ENCODE data around the gene ANKIB1.
"Not testable (repeated sequence)": the region's sequence is repeated elsewhere in the genome, so short reads cannot be mapped to it uniquely, and the experiment has no call there.

The ANKIB1 gene

DNA sequence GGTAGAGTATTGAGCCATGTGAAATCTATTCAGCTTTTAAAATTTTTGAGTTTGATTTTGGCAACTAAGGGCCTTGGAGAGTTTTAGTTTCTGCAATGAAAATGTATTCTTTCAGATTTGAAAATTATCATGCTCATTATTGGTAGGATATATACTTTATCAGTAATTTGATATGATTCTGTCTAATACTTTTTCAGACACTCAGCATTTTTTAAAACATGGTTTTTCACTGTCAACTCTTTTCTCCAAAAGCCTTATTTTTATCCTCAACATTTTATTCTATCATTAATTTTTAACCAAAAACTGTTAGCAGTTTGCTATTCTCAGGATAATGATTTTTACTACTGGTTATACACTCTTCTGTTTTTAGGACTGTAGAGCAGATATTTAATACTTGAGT, 4.8 kb downstream of the ANKIB1 start:
- Mint-ChIP-seq H3K4me3 (no peak overlapping the region), H3K4me1 (peaks cover 19% of the 10 kb centered on the region), H3K27me3 (no peaks in the 10 kb centered on the region), H3K36me3 (peaks cover 30% of the 10 kb centered on the region), H3K27ac (no peak overlapping the region), H3K9me3 (peaks cover 5% of the 10 kb centered on the region)
- CTCF ChIA-PET: no interaction called here
- DNase-seq: no peak

DNA sequence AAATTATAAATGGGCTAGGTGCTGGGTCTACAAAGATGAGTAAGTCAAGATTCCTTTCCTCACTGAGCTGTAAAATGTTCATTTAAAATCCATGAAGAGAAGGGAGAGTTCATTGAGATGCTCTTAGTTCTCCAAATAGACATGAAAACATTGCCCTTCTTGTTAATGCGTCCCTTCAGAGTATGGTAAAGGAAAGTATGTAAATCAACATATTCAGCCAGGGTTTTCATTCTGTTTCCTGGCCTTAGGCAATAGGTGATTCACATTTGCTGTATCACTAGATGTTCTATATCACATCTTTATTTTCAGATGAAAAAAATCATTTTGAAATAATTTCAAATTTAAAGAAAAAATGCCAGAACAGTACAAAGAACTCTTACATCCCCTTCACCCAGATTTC, 5.4 kb downstream of the ANKIB1 start:
- CTCF ChIA-PET: no interaction called here
- Mint-ChIP-seq H3K36me3 (peaks cover 33% of the 10 kb centered on the region), H3K9me3 (peaks cover 5% of the 10 kb centered on the region), H3K27ac (no peak overlapping the region), H3K4me1 (peaks cover 19% of the 10 kb centered on the region), H3K27me3 (no peaks in the 10 kb centered on the region), H3K4me3 (no peak overlapping the region)
- no peak for DNase-seq

DNA sequence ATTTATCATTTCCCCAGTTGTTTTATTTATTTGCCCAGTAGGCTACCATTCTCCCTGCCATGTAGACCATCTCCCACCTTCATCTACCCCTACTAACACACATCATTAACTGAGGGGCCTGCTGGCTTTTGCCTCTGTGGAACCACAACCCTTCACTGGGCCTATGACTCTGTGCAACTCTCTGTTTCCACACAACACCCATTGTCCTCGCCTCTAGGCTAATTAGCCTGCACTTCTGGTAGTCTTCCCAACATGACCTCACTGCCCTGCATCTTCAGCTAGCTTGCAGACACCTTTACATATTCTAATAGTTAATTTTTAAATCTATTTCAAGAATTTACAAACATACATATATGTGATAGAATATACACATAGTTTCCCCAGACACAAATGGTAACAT, 7.5 kb downstream of the ANKIB1 start:
- H3K4me3 Mint-ChIP-seq: no peak overlapping the region
- peaks cover 4% of the 10 kb centered on the region for H3K4me1 Mint-ChIP-seq
- CTCF ChIA-PET: no interaction called here
- H3K9me3 Mint-ChIP-seq: peaks cover 5% of the 10 kb centered on the region
- no peak for DNase-seq
- peaks cover 27% of the 10 kb centered on the region for H3K36me3 Mint-ChIP-seq
- no peak overlapping the region for H3K27ac Mint-ChIP-seq
- no peaks in the 10 kb centered on the region for H3K27me3 Mint-ChIP-seq

DNA sequence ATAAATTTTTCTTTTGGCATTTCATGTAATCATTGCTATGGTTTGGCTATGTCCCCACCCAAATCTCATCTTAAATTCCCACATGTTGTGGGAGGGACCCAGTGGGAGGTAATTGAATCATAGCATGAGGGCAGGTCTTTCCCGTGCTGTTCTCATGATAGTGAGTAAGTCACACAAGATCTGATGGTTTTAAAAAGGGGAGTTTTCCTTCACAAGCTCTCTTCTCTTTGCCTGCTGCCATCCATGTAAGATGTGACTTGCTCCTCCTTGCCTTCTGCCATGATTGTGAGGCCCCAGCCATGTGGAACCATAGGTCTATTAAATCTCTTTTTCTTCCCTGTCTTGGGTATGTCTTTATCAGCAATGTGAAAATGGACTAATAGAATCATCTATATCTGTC, 9.0 kb downstream of the ANKIB1 start:
- H3K4me1 Mint-ChIP-seq, CTCF ChIA-PET, H3K9me3 Mint-ChIP-seq, H3K27ac Mint-ChIP-seq, DNase-seq, H3K27me3 Mint-ChIP-seq, H3K4me3 Mint-ChIP-seq: not testable (repeated sequence)
- peaks cover 30% of the 10 kb centered on the region for H3K36me3 Mint-ChIP-seq

DNA sequence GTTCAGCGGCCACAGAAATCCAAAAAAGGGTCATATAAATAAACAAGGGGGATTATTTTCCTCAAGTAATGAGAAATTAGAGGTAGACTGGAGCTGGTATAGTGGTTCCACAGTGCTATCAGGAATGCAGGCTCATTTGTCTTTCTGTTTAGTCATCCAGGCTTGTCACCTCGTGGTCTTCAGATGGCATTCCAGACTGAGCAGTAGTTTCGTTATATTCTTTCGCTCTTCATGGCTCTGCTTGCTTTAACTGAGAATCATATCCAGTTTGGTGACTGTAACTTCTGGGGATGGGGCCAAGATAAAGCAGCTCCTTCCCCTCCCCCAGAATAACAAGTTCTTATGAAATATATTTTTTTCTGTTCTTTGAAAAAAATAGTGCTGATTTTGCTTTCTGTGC, 9.5 kb downstream of the ANKIB1 start:
- DNase-seq: no peak
- Mint-ChIP-seq H3K36me3 (peaks cover 35% of the 10 kb centered on the region), H3K9me3 (peaks cover 5% of the 10 kb centered on the region), H3K27ac (no peak overlapping the region), H3K4me3 (no peak overlapping the region), H3K27me3 (no peaks in the 10 kb centered on the region), H3K4me1 (no peaks in the 10 kb centered on the region)
- CTCF ChIA-PET: no interaction called here

DNA sequence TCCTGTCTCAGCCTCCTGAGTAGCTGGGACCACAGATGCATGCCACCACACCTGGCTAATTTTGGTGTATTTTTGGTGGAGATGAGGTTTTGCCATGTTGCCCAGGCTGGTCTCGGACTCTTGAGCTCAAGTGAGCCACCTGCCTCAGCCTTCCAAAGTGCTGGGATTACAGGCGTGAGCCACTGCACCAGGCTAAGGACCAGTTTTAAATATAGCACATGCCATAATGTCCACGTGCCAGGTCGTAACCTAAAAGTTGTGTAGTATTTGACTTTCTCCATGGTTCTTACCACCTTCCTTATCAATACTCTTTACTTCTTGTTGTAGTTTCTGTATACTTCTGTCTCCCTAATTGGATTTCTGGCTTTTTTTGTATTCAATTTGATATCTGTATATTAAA, 13.3 kb downstream of the ANKIB1 start:
- Mint-ChIP-seq H3K9me3 (peaks cover 5% of the 10 kb centered on the region), H3K4me3 (no peak overlapping the region), H3K27ac (no peak overlapping the region), H3K4me1 (no peaks in the 10 kb centered on the region), H3K27me3 (no peaks in the 10 kb centered on the region), H3K36me3 (peaks cover 24% of the 10 kb centered on the region)
- DNase-seq: no peak
- CTCF ChIA-PET: no interaction called here

DNA sequence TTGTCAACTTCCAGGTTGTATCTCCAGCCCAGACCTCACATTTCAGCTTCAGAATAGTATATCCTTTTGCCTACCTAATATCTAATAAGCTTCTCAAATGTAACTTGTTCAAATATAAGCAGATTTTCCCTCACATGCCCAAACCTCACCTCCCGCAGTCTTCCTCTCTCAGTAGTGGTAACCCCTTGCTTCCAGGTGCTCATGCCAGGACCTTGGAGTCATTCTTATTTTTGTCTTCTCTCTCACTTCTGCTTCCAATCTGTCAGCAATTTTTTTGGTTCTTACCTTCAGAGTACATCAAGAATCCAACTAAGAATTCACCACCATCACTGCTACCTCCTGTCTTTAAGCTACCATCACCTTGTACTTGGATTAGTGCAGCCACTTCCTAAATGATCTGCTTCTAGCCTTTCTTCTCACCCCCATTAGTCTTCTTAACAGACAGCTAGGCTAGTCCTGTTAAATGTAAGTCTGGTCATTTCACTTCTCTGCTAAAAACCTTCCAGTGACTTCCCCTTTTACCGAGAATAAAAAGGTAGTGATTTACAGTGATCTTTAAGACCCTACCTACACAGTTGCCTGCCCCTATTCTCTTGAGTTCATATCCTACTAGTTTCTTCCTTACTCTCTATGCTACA, 14.0 kb downstream of the ANKIB1 start:
- Mint-ChIP-seq H3K36me3 (peaks cover 25% of the 10 kb centered on the region), H3K9me3 (peaks cover 4% of the 10 kb centered on the region), H3K4me1 (no peaks in the 10 kb centered on the region), H3K4me3 (no peak overlapping the region), H3K27ac (no peak overlapping the region), H3K27me3 (no peaks in the 10 kb centered on the region)
- CTCF ChIA-PET: no interaction called here
- no peak for DNase-seq

DNA sequence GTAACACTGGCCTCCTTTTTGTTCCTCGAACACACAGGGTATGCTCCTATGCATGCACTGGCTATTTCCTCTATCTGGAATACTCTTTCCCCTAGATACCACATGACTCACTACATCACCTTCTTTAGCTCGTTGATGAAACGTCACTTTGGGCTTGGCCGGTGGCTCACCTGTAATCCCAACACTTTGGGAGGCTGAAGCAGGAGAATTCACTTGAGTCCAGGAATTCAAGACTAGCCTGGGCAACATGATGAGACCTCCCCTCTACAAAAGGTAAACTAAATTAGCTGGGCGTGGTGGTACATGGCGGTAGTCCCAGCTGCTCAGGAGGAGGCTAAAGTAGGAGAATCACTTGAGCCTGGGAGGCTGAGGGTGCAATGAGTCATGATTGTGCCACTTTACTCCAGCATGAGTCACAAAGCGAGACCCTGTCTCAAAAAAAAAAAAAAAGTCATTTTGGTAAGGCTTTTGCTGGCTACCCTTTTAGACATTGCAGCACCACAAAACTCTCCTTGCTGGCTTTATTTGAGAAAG, 14.5 kb downstream of the ANKIB1 start:
- H3K4me3 Mint-ChIP-seq: no peak overlapping the region
- H3K36me3 Mint-ChIP-seq: peaks cover 21% of the 10 kb centered on the region
- H3K9me3 Mint-ChIP-seq: no peaks in the 10 kb centered on the region
- H3K27ac Mint-ChIP-seq: no peak overlapping the region
- no peaks in the 10 kb centered on the region for H3K4me1 Mint-ChIP-seq
- CTCF ChIA-PET: no interaction called here
- DNase-seq: no peak
- H3K27me3 Mint-ChIP-seq: no peaks in the 10 kb centered on the region

DNA sequence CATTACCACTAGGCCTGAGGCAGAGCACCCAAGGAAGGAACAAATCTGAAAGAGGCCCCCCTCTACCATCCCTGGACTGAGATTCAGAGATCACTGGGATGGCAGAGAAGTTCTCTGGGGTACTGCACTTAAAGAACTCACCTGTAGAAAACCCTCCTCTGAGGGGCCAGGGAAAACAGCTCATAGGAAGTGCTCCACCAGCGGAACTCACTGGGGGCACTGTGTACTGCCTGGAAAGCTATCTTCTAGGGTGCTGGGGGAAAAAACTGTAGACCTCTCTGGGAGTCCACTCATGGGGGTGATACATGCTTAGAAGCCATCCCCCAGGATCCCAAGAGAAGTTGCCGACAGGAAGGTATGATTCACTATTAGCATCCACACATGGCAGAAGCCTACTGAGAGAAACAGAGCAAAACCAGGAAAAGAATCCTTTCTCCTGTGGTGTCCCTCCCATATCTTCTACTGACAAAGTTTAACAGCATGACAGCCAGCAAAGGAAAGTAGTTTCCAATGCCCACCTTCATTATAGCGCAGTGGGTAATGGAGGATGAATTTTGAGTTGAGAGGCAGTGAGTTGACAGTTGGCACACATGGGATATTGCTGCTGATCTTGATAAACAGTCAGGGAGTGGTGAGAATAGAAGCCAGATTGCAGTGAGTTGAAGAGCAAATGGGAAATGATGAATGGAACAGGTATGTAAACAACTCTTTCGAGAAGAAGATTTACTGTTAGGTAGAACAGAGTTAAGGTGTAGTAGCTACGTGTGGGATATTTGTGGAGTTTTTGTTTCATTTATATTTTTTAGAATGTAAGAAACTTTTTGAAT, 20.9 kb downstream of the ANKIB1 start:
- no peaks in the 10 kb centered on the region for H3K4me1 Mint-ChIP-seq
- DNase-seq: no peak
- no peaks in the 10 kb centered on the region for H3K27me3 Mint-ChIP-seq
- H3K9me3 Mint-ChIP-seq: no peaks in the 10 kb centered on the region
- no peak overlapping the region for H3K4me3 Mint-ChIP-seq
- no peak overlapping the region for H3K27ac Mint-ChIP-seq
- H3K36me3 Mint-ChIP-seq: peaks cover 10% of the 10 kb centered on the region
- CTCF ChIA-PET: no interaction called here

DNA sequence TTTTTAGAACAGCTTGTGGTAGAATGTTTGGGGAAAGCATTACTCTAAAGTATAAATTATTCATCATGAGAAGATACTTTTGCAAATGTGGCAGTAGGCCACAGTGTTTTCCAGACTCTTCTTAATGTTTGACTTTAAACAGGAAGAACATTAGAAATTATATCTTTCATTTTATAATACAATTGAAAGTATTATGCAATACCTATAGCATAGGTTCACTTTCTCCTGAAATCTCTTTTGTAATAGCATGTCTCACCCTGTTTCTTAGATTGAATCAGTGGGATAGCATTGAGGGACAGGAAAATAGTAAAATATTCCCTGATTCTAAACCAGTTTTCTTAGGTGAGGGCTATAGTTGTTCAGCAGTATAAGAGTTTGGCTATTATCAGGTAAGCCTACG, 23.1 kb downstream of the ANKIB1 start:
- H3K27me3 Mint-ChIP-seq: no peaks in the 10 kb centered on the region
- no peak overlapping the region for H3K27ac Mint-ChIP-seq
- no peak overlapping the region for H3K4me3 Mint-ChIP-seq
- DNase-seq: no peak
- peaks cover 8% of the 10 kb centered on the region for H3K36me3 Mint-ChIP-seq
- H3K9me3 Mint-ChIP-seq: no peaks in the 10 kb centered on the region
- CTCF ChIA-PET: no interaction called here
- no peaks in the 10 kb centered on the region for H3K4me1 Mint-ChIP-seq

DNA sequence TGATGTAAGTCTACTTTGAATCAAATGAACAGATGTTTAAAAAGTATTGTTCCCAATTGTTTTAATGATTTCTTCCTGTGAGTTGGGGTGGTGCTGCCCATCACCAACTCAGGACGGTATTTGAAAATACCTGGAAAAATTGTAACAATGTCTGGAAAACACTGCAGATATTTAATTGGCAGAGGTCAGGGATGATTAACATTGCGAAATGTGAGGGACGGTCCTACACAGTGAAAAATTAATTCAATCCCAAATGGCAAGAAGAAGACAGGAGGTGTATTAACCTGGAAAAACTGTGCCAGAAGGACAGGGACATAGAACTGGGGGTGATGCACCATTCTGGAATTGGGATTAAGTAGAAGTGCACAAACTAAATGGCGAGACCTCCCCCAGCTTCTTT, 29.6 kb downstream of the ANKIB1 start:
- Mint-ChIP-seq H3K27me3 (no peaks in the 10 kb centered on the region), H3K36me3 (peaks cover 27% of the 10 kb centered on the region), H3K9me3 (peaks cover 10% of the 10 kb centered on the region), H3K4me3 (no peak overlapping the region), H3K27ac (no peak overlapping the region), H3K4me1 (no peaks in the 10 kb centered on the region)
- CTCF ChIA-PET: no interaction called here
- no peak for DNase-seq

DNA sequence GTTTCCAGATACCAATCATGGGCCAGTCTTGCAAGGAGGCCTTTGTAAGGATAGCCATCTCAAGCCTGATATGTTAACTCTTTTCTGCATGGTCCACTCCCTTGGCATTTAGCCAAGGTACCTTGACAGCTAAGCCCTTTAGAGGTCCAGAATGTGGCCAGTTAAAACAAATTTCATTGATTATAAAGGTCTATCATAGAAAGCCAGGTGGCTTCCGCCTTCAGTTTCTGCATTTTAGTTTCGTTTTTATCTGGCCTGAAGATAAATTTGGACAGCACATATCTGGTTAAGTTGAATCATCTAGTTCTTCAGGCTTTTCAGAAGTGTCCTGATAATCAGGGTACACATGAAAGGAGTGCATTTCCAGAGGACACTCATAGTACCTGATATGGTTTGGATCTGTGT, 30.7 kb downstream of the ANKIB1 start:
- H3K4me3 Mint-ChIP-seq: no peak overlapping the region
- no peaks in the 10 kb centered on the region for H3K4me1 Mint-ChIP-seq
- peaks cover 34% of the 10 kb centered on the region for H3K36me3 Mint-ChIP-seq

DNA sequence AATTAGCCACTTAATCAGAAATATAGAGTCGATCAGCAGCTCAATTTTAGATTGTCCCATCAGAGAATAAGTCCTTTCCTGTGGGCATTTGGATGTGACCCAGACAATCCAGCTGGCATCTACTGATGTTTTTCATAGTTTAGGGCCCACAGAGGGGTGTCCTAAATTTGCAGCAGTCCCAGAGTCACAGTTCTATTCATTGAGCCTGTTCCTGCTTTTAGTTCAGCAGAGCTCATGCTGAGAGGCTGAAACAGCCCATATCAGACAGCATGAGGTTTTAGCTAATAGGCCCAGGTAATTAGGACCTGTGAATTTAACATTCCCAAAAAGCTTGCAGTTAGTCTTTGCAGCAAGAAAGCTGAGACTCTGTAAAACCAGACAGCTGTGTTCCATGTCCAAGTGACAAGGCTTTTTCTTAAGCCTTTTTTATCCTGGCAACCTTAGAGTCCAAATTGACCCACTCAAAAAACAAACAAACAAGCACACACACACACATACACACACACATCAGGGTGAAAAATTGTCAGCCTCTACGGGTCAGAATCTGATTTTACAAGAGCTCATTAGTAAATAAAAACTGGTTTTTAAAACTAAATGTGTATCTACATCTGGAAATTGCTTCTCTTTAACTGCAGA, 33.7 kb downstream of the ANKIB1 start:
- CTCF ChIA-PET: interaction anchor here (0.7 kb wide), 1 partner anchor 57 kb away, joined by 3 read pairs; no protein-coding TSS in a partner anchor
- Mint-ChIP-seq H3K36me3 (peaks cover 32% of the 10 kb centered on the region), H3K27ac (no peak overlapping the region), H3K9me3 (peaks cover 18% of the 10 kb centered on the region), H3K4me3 (no peak overlapping the region), H3K27me3 (no peaks in the 10 kb centered on the region), H3K4me1 (no peaks in the 10 kb centered on the region)
- no peak for DNase-seq

More for the DNA sequence above, 30.7 kb downstream of the ANKIB1 start:
- no peaks in the 10 kb centered on the region for H3K27me3 Mint-ChIP-seq
- H3K9me3 Mint-ChIP-seq: peaks cover 17% of the 10 kb centered on the region
- DNase-seq: no peak
- H3K27ac Mint-ChIP-seq: no peak overlapping the region
- CTCF ChIA-PET: no interaction called here

DNA sequence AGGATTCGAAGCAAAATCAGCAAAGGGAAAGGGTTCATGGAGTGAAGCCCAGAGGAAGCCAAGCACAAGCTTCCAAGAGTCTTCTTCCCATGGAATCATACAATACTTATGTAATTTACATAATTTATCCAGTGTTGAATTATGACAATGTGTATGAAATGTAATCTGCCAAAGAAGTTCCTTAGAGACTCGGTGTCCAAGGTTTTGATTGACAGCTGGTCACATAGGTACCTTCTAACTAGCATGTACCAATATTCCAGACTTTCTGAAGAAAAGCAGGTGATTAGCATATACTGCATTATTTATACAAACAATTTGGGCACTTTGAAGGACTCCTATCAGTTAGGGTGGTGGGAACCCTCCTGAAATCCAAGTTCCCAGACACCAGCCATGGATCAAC, 35.3 kb downstream of the ANKIB1 start:
- Mint-ChIP-seq H3K9me3 (peaks cover 18% of the 10 kb centered on the region), H3K36me3 (peaks cover 30% of the 10 kb centered on the region), H3K27ac (no peak overlapping the region), H3K27me3 (no peaks in the 10 kb centered on the region), H3K4me3 (no peak overlapping the region), H3K4me1 (no peaks in the 10 kb centered on the region)
- CTCF ChIA-PET: no interaction called here
- no peak for DNase-seq
